ENCODE data around the gene PLD5.
"Not testable (repeated sequence)": the region's sequence is repeated elsewhere in the genome, so short reads cannot be mapped to it uniquely, and the experiment has no call there.

PLD5 gene

GRCh38 chr1:242282758-242283485 lies 241.6 kb downstream of the PLD5 start:
- H3K4me3 ChIP-seq (replicated peaks in 1 of 2; ENCODE audit: low read depth in 2 of 2, low read length in 2 of 2); DNase-seq (ENCODE audit: low read depth in 2 of 2): not testable (repeated sequence)

- H3K4me3 ChIP-seq (replicated peaks in 1 of 2; ENCODE audit: low read depth in 2 of 2, low read length in 2 of 2); DNase-seq (ENCODE audit: low read depth in 2 of 2): not testable (repeated sequence)
Measured at GRCh38 chr1:242278406-242278805, 246.1 kb downstream of the PLD5 start.

- not testable (repeated sequence) for H3K4me3 ChIP-seq (replicated peaks in 1 of 2; ENCODE audit: low read depth in 2 of 2, low read length in 2 of 2); DNase-seq (ENCODE audit: low read depth in 2 of 2)
Measured at GRCh38 chr1:242276769-242277168, 247.7 kb downstream of the PLD5 start.

- H3K4me3 ChIP-seq (replicated peaks in 1 of 2; ENCODE audit: low read depth in 2 of 2, low read length in 2 of 2); DNase-seq (ENCODE audit: low read depth in 2 of 2): not testable (repeated sequence)
Measured at GRCh38 chr1:242267004-242267403, 257.5 kb downstream of the PLD5 start.

GRCh38 chr1:242264419-242264818 lies 260.1 kb downstream of the PLD5 start:
- DNase-seq (ENCODE audit: low read depth in 2 of 2); H3K4me3 ChIP-seq (replicated peaks in 1 of 2; ENCODE audit: low read depth in 2 of 2, low read length in 2 of 2): not testable (repeated sequence)

- TF ChIP-seq CTCF (IDR thresholded peaks at IDR 0.05; ENCODE audit: low read depth, low read length), result no peak
- no peak for DNase-seq (ENCODE audit: low read depth in 2 of 2)
- H3K4me3 ChIP-seq (replicated peaks in 1 of 2; ENCODE audit: low read depth in 2 of 2, low read length in 2 of 2), result no peak overlapping the region
Measured at GRCh38 chr1:242245255-242245654, 279.2 kb downstream of the PLD5 start.

- H3K4me3 ChIP-seq (replicated peaks in 1 of 2; ENCODE audit: low read depth in 2 of 2, low read length in 2 of 2), result no peak overlapping the region
- no peak for DNase-seq (ENCODE audit: low read depth in 2 of 2)
- TF ChIP-seq CTCF (IDR thresholded peaks at IDR 0.05; ENCODE audit: low read depth, low read length), result no peak
Measured at GRCh38 chr1:242243472-242243871, 281.0 kb downstream of the PLD5 start.

- no peak for TF ChIP-seq CTCF (IDR thresholded peaks at IDR 0.05; ENCODE audit: low read depth, low read length)
- H3K4me3 ChIP-seq (replicated peaks in 1 of 2; ENCODE audit: low read depth in 2 of 2, low read length in 2 of 2), result no peak overlapping the region
- no peak for DNase-seq (ENCODE audit: low read depth in 2 of 2)
Measured at GRCh38 chr1:242242983-242243382, 281.5 kb downstream of the PLD5 start.

- DNase-seq (ENCODE audit: low read depth in 2 of 2), result no peak
- TF ChIP-seq CTCF (IDR thresholded peaks at IDR 0.05; ENCODE audit: low read depth, low read length), result no peak
- no peak overlapping the region for H3K4me3 ChIP-seq (replicated peaks in 1 of 2; ENCODE audit: low read depth in 2 of 2, low read length in 2 of 2)
Measured at GRCh38 chr1:242241936-242242335, 282.6 kb downstream of the PLD5 start.
